Measurements from ENCODE around the gene GPR68. TPM values are rescaled to one million over a fixed set of nuclear protein-coding genes. Genes with fewer than 3 reads are reported as not detected.

The GPR68 gene
- total RNA-seq, 2 experiments from 2014 or later: 0.13 to 0.84 TPM

GRCh38 chr14:91211017-91211416 lies 33.5 kb downstream of the GPR68 start:
- H3K36me3 ChIP-seq (ENCODE audit: insufficient read depth, low read length): peaks cover 48% of the 10 kb centered on the region
- no peak overlapping the region for H2AFZ ChIP-seq (ENCODE audit: low read length)
- CTCF ChIA-PET (ENCODE audit: unreplicated experiment): no interaction called here
- BruUV-seq (replicated peaks): no TSS peak
- no peak overlapping the region for H3K27ac ChIP-seq (ENCODE audit: low read depth, low read length, poor library complexity, severe bottlenecking)
- no peak overlapping the region for H3K4me3 ChIP-seq (ENCODE audit: low read depth, low read length, poor library complexity, severe bottlenecking)
- H3K9me3 ChIP-seq (ENCODE audit: low read length): no peaks in the 10 kb centered on the region
- H3K4me2 ChIP-seq (ENCODE audit: low read length): no peak overlapping the region
- intact Hi-C loops (cut with micrococcal nuclease; ENCODE audit: unreplicated experiment): no loop called here
- no peaks in the 10 kb centered on the region for H3K4me1 ChIP-seq (ENCODE audit: insufficient read depth, low read length, poor library complexity, severe bottlenecking)
- POLR2A ChIA-PET: no interaction called here
- H3K9me2 ChIP-seq (ENCODE audit: insufficient read depth, low read length): no peaks in the 10 kb centered on the region
- DNase-seq (ENCODE audit: low spot score): no peak
- H4K20me1 ChIP-seq (ENCODE audit: insufficient read depth, low read length): no peaks in the 10 kb centered on the region
- TF ChIP-seq EZH2phosphoT487 (IDR thresholded peaks at IDR 0.05; ENCODE audit: borderline replicate concordance, low read depth, low read length): no peak
- TF ChIP-seq CTCF (conservative IDR thresholded peaks at IDR 0.05; ENCODE audit: low read length): no peak
- no peaks in the 10 kb centered on the region for H3K79me2 ChIP-seq (ENCODE audit: insufficient read depth, low read depth, low read length)

- intact Hi-C loops (cut with micrococcal nuclease; ENCODE audit: unreplicated experiment): no loop called here
- H3K4me1 ChIP-seq (ENCODE audit: insufficient read depth, low read length, poor library complexity, severe bottlenecking): no peaks in the 10 kb centered on the region
- H3K9me3 ChIP-seq (ENCODE audit: low read length): no peaks in the 10 kb centered on the region
- no peak for DNase-seq (ENCODE audit: low spot score)
- no peak overlapping the region for H3K27ac ChIP-seq (ENCODE audit: low read depth, low read length, poor library complexity, severe bottlenecking)
- CTCF ChIA-PET (ENCODE audit: unreplicated experiment): no interaction called here
- no peaks in the 10 kb centered on the region for H3K9me2 ChIP-seq (ENCODE audit: insufficient read depth, low read length)
- TF ChIP-seq CTCF (conservative IDR thresholded peaks at IDR 0.05; ENCODE audit: low read length): no peak
- no peak overlapping the region for H2AFZ ChIP-seq (ENCODE audit: low read length)
- H3K4me2 ChIP-seq (ENCODE audit: low read length): no peak overlapping the region
- H3K79me2 ChIP-seq (ENCODE audit: insufficient read depth, low read depth, low read length): no peaks in the 10 kb centered on the region
- no peaks in the 10 kb centered on the region for H4K20me1 ChIP-seq (ENCODE audit: insufficient read depth, low read length)
- H3K36me3 ChIP-seq (ENCODE audit: insufficient read depth, low read length): peaks cover 75% of the 10 kb centered on the region
- POLR2A ChIA-PET: interaction anchor here (0.6 to 1.1 kb wide), 3 partner anchors 12 to 192 kb away, joined by 3 to 5 read pairs (median 5); no protein-coding TSS in a partner anchor
- BruUV-seq (replicated peaks): no TSS peak
- no peak overlapping the region for H3K4me3 ChIP-seq (ENCODE audit: low read depth, low read length, poor library complexity, severe bottlenecking)
Observed at GRCh38 chr14:91207008-91207407, 37.5 kb downstream of the GPR68 start.

- no peak overlapping the region for H2AFZ ChIP-seq (ENCODE audit: low read length)
- no peak overlapping the region for H3K27ac ChIP-seq (ENCODE audit: low read depth, low read length, poor library complexity, severe bottlenecking)
- H4K20me1 ChIP-seq (ENCODE audit: insufficient read depth, low read length): no peaks in the 10 kb centered on the region
- intact Hi-C loops (cut with micrococcal nuclease; ENCODE audit: unreplicated experiment): no loop called here
- H3K9me3 ChIP-seq (ENCODE audit: low read length): no peaks in the 10 kb centered on the region
- no peak overlapping the region for H3K4me3 ChIP-seq (ENCODE audit: low read depth, low read length, poor library complexity, severe bottlenecking)
- H3K4me2 ChIP-seq (ENCODE audit: low read length): no peak overlapping the region
- ChIA-PET CTCF (ENCODE audit: unreplicated experiment) (no interaction called here), POLR2A (interaction anchor here (0.6 kb wide), 1 partner anchor 1085 kb away, joined by 3 read pairs; no protein-coding TSS in a partner anchor)
- H3K79me2 ChIP-seq (ENCODE audit: insufficient read depth, low read depth, low read length): no peaks in the 10 kb centered on the region
- no peaks in the 10 kb centered on the region for H3K4me1 ChIP-seq (ENCODE audit: insufficient read depth, low read length, poor library complexity, severe bottlenecking)
- TF ChIP-seq EZH2phosphoT487 (IDR thresholded peaks at IDR 0.05; ENCODE audit: borderline replicate concordance, low read depth, low read length) (no peak), CTCF (conservative IDR thresholded peaks at IDR 0.05; ENCODE audit: low read length) (no peak)
- DNase-seq (ENCODE audit: low spot score): no peak
- H3K9me2 ChIP-seq (ENCODE audit: insufficient read depth, low read length): no peaks in the 10 kb centered on the region
- no TSS peak for BruUV-seq (replicated peaks)
- H3K36me3 ChIP-seq (ENCODE audit: insufficient read depth, low read length): peaks cover 75% of the 10 kb centered on the region
Observed at GRCh38 chr14:91205459-91205858, 39.0 kb downstream of the GPR68 start.

Data from OCI-LY7 (cell line).